Type B pancreatic cell (in vitro differentiated cells): ENCODE measurements around the gene NAA40. TPM values are rescaled to one million over a fixed set of nuclear protein-coding genes. Genes with fewer than 3 reads are reported as not detected.
"Not testable (repeated sequence)": the region's sequence is repeated elsewhere in the genome, so short reads cannot be mapped to it uniquely, and the experiment has no call there.

ENCODE experiments used
- DNase-seq: peaks from one replicate; pipeline ENCODE4 v3.0.0; 2021; ENCODE audit warnings: mixed read lengths; ENCODE audit not compliant: unreplicated experiment; ENCODE audit errors: extremely low spot score
- H3K27ac Mint-ChIP-seq: 2 replicates; pipeline ENCODE4 v1.8.0; 2021; ENCODE audit warnings: mild to moderate bottlenecking, mixed read lengths
- H3K27me3 Mint-ChIP-seq: 2 replicates; pipeline ENCODE4 v1.8.0; 2021; ENCODE audit warnings: mixed read lengths
- H3K36me3 Mint-ChIP-seq: 2 replicates; pipeline ENCODE4 v1.8.0; 2021; ENCODE audit warnings: mixed read lengths
- H3K4me1 Mint-ChIP-seq: one replicate; pipeline ENCODE4 v1.8.0; 2021; ENCODE audit warnings: mixed read lengths; ENCODE audit not compliant: unreplicated experiment
- H3K4me3 Mint-ChIP-seq: 2 replicates; pipeline ENCODE4 v1.8.0; 2021; ENCODE audit warnings: mild to moderate bottlenecking, mixed read lengths
- H3K9me3 Mint-ChIP-seq: 2 replicates; pipeline ENCODE4 v1.8.0; 2021; ENCODE audit warnings: mixed read lengths
- total RNA-seq: library from RNA; stranded (reverse); gene quantifications from 2 replicates; pipeline ENCODE4 v1.2.1, GENCODE V29; 2021; ENCODE audit warnings: low replicate concordance
- TF ChIP-seq, protein P1 (sequence below): fragments of 200-600 bp; sonication (generic); conservative IDR thresholded peaks from 2 replicates; pipeline ENCODE4 v1.5.0; 2021; ENCODE audit warnings: antibody characterized with exemption, mild to moderate bottlenecking

The NAA40 gene
- total RNA-seq, 1 donor from 2014 or later, result 51.2 TPM

DNA sequence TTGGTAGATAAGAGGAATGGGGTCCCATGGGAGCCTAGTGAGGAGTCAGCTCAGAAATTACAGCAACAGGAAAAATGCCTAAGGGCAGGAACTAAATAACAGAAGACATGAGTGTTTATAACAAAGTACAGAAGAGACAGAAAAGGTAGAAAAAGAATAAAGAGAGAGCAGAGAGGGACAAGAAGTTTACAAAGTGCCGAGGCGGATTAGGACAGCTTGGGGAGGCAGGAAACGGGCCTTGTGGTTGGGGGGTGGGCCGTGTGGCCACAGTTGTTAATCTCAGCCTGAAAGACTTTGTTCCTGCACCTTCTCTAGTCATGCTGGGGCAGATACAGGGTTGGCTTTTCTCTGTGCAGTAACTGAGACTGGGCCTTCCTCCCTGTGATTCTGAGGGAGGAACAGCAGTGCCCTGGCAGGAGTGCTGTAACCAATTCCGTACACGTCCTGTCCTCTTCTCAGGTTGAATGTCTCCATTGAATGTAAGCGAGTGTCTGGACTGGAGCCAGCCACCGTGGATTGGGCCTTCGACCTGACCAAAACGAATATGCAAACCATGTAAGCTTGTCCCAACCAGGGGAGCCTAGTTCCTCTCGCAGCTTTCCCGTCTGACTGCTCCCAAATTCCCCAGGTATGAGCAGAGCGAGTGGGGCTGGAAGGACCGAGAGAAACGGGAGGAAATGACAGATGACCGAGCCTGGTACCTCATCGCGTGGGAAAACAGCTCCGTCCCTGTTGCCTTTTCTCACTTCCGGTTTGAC lies 13.2 kb downstream of the NAA40 start:
- Mint-ChIP-seq H3K36me3 (peaks cover 16% of the 10 kb centered on the region), H3K27me3 (no peaks in the 10 kb centered on the region), H3K27ac (peak overlapping the region; percentile 27)

DNA sequence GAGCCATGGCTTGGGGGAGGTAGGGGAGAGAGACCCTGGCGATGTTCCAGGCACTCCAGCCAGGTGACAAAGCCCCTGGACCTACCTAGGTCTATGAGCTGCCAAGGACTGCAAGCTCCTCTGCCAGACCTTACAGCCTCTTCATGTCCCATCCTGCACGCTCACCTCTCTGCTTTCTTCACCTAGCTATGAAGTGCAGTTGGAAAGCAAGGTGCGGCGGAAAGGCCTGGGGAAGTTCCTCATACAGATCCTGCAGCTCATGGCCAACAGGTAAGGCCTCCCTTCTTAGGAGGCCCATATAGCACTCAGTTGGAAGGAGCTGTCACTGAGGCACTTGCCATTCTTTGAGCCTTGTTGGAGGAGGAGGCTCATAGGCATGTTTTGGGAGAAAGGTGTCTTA lies 13.8 kb downstream of the NAA40 start:
- Mint-ChIP-seq H3K36me3 (peaks cover 16% of the 10 kb centered on the region), H3K27ac (no peak overlapping the region), H3K4me1 (peaks cover 5% of the 10 kb centered on the region), H3K27me3 (no peaks in the 10 kb centered on the region), H3K4me3 (no peak overlapping the region), H3K9me3 (no peaks in the 10 kb centered on the region)
- TF ChIP-seq, protein P1, sequence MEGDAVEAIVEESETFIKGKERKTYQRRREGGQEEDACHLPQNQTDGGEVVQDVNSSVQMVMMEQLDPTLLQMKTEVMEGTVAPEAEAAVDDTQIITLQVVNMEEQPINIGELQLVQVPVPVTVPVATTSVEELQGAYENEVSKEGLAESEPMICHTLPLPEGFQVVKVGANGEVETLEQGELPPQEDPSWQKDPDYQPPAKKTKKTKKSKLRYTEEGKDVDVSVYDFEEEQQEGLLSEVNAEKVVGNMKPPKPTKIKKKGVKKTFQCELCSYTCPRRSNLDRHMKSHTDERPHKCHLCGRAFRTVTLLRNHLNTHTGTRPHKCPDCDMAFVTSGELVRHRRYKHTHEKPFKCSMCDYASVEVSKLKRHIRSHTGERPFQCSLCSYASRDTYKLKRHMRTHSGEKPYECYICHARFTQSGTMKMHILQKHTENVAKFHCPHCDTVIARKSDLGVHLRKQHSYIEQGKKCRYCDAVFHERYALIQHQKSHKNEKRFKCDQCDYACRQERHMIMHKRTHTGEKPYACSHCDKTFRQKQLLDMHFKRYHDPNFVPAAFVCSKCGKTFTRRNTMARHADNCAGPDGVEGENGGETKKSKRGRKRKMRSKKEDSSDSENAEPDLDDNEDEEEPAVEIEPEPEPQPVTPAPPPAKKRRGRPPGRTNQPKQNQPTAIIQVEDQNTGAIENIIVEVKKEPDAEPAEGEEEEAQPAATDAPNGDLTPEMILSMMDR, result no peak
- DNase-seq, result no peak

More for the DNA sequence above, 13.2 kb downstream of the NAA40 start:
- no peak overlapping the region for H3K4me3 Mint-ChIP-seq
- no peaks in the 10 kb centered on the region for H3K9me3 Mint-ChIP-seq
- TF ChIP-seq, protein P1, result no peak
- DNase-seq, result no peak
- H3K4me1 Mint-ChIP-seq, result peaks cover 5% of the 10 kb centered on the region

DNA sequence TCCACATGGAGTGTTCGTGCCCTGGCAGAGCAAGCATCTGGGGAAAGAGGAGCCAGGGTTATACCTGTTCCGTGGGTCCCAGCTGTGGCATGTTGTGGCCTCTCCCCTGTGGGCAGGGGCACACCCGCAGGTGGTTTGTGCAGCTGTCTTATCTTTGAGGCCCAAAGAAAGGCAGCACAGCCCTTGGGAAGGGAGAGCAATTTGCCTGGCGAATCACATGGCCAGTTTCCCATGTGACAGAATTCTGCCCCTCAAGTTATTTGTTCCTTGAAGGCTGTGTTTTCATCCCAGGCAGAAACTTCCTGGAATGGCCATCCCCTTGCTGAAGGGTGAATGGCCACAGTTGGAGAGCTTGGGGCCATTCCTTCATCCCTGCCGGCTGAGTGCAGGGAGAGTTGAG lies 19.2 kb downstream of the NAA40 start:
- Mint-ChIP-seq H3K27me3 (no peaks in the 10 kb centered on the region), H3K36me3 (peaks cover 3% of the 10 kb centered on the region), H3K9me3 (no peaks in the 10 kb centered on the region), H3K27ac (peak overlapping the region; percentile 56), H3K4me3 (no peak overlapping the region), H3K4me1 (no peaks in the 10 kb centered on the region)
- TF ChIP-seq, protein P1, result no peak
- no peak for DNase-seq

DNA sequence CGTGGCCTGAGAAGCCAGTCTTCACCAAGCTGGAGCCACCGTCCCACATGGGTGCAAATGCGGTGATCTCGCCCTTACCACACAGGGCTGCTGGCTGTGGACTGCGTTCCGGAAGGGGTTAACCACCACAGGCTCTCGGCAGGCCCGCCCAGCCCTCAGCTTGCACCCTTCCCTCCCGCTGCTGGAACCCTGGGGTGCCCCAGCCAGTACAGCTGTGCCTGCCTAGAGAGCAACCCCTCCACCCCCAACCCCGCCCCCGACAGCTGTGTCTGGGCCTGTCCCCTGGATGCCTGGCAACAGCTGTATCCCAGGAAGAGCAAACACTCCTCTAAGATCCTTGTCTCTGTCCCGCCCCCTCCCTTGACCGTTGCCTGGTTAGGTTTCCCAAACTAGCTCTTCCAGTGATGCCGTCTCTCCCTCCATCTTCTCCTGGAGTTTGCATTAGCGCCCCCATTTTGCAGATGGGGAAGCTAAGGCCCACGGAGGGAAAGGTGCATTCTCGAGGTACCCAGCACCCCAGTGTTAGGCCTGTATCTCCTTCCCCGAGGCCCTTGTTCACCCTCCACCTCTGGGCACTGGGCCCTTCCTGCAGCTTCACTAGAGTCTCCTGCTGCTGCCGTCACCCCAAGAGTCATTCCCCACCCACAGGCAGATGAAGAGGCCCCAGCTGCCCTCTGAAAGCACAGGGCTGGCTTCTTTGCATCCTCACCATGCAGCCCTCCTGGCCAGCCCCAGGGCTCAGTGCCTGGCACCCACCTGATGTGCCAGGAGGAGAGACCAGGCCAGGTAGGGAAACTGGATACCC lies 23.0 kb downstream of the NAA40 start:
- Mint-ChIP-seq H3K27me3 (no peaks in the 10 kb centered on the region), H3K27ac (no peak overlapping the region), H3K36me3 (no peaks in the 10 kb centered on the region), H3K9me3 (no peaks in the 10 kb centered on the region), H3K4me3 (no peak overlapping the region), H3K4me1 (peaks cover 4% of the 10 kb centered on the region)
- TF ChIP-seq, protein P1, result no peak
- no peak for DNase-seq

DNA sequence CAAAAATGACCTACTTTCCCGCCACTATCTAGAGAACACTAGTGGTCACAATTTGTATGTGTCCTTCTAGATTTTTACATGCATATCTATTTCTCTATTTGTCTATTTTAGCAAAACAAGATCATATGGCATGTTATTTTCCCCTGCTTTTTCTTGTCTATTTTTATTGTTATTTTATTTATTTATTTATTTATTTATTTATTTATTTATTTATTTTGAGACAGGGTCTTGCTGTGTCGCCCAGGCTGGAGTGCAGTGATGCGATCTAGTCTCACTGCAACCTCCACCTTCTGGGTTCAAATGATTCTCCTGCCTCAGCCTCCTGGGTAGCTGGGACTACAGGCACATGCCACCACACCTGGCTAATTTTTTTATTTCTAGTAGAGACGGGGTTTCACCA lies 25.1 kb downstream of the NAA40 start:
- H3K27ac Mint-ChIP-seq, H3K9me3 Mint-ChIP-seq, H3K4me3 Mint-ChIP-seq, H3K27me3 Mint-ChIP-seq, DNase-seq, H3K4me1 Mint-ChIP-seq, H3K36me3 Mint-ChIP-seq: not testable (repeated sequence)

DNA sequence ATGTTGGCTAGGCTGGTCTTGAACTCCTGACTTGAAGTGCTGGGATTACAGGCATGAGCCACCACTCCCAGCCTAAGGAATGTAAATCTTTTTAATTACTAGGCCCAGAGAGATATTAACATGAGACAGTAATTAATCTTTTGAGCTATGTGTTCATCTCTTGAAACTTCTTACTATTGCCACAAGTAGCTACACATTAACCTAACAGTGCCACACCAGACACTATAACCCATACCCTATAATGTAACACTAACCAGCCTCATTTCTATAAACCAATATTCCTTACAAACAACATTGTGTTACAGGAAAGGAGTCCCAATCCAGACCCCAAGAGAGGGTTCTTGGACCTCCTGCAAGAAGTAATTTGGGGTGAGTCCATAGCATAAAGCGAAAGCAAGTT lies 27.6 kb downstream of the NAA40 start:
- TF ChIP-seq, protein P1, result no peak
- Mint-ChIP-seq H3K9me3 (no peaks in the 10 kb centered on the region), H3K4me3 (no peak overlapping the region), H3K27me3 (no peaks in the 10 kb centered on the region), H3K4me1 (peaks cover 4% of the 10 kb centered on the region), H3K36me3 (no peaks in the 10 kb centered on the region), H3K27ac (no peak overlapping the region)
- no peak for DNase-seq
